GM12873 (cell line): ENCODE results near the gene PRRT1B.

Experiments
- TF ChIP-seq, protein P1 (sequence below): IDR thresholded peaks from 2 replicates; pipeline ENCODE4 v1.5.1; 2012; ENCODE audit warnings: low read depth, mild to moderate bottlenecking, moderate library complexity, low read length, control low read depth; ENCODE audit not compliant: insufficient read depth; ENCODE audit errors: missing control alignments

The PRRT1B gene

DNA sequence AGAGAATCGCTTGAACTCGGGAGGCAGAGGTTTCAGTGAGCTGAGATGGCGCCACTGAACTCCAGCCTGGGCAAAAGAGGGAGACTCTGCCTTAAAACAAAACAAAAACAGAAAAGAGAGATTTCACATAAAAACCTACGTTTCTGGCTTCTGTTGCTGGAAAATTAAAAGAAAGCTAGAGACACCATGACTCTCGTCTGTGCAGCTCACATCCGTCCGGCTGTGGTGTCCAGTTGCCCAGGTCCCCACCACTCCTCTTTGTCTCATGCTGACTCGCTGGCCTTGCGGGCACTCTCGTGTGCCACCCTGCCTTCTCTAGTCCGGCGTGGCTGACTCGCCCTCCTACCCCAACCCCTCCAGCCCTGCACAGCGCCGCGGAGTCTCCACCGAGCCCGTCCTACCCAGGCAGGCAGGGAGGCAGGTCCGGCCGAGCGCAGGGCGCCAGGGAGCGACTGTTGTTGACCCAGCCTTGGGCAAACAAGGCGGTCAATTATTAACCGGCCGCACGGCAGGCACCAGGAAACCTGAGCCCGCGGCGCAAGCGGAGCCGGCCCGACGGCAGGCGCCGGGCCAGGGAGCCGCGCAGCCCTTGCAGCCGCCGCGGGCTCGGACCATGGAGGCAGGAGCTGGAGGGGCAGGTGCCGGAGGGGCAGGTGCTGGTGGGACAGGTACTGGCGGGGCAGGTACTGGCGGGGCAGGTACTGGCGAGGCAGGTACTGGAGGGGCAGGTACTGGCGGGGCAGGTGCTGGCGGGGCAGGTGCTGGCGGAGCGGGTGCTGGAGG lies at the start of gene PRRT1B:
TSS of gene PRRT1B (plus strand) at position 521 of the 783 bp plus-strand sequence. CDS start at position 614, 93 bp downstream.
- TF ChIP-seq, protein P1, sequence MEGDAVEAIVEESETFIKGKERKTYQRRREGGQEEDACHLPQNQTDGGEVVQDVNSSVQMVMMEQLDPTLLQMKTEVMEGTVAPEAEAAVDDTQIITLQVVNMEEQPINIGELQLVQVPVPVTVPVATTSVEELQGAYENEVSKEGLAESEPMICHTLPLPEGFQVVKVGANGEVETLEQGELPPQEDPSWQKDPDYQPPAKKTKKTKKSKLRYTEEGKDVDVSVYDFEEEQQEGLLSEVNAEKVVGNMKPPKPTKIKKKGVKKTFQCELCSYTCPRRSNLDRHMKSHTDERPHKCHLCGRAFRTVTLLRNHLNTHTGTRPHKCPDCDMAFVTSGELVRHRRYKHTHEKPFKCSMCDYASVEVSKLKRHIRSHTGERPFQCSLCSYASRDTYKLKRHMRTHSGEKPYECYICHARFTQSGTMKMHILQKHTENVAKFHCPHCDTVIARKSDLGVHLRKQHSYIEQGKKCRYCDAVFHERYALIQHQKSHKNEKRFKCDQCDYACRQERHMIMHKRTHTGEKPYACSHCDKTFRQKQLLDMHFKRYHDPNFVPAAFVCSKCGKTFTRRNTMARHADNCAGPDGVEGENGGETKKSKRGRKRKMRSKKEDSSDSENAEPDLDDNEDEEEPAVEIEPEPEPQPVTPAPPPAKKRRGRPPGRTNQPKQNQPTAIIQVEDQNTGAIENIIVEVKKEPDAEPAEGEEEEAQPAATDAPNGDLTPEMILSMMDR, result no peak

DNA sequence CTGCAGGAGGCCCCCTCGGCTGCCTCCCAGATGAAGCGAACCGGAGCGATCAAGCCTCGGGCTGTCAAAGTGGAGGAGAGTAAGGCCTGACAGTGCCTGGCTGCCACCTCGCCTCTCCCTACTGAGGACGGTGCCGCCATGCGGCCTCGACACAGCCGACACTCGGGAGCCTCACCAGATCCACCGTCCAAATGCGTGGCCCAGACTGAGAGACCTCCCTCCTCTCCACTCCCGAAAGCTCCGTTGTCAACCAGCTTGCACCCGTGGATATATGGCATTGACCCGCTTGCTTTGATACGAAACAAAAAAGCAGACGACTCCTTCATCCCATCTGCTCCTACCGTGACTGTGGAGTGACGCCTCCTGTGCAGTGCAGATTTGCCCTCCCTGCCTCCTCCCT lies 49.5 kb upstream of the PRRT1B start:
- TF ChIP-seq, protein P1, result no peak

DNA sequence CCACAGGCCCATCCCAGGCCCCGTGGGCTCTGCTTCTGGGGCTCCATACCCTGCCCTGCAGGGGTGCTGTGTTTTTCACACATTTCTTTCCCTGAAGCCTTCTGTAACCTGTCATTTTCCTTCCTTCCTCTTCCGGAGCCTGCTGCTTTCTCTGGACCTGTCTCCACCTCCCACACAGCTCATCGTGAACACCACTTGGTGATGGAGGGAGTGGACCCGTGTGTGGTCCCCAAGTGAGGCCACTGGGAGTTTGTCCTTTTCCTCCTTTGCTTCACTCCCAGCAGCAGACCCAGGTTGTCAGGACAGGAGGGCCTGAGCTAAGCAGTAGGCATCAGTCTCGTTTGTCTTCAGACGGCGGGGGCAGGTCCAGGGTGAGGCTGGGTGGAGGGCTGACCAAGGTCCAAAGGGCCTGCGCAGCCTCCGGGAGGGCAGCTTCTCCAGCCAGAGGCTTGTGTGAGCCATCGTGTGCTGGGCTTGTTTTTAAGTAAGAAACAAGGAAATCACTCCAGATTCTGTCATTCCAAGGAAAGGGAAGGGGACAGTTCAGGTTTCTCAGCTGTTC lies 48.4 kb upstream of the PRRT1B start:
- TF ChIP-seq, protein P1, result no peak

DNA sequence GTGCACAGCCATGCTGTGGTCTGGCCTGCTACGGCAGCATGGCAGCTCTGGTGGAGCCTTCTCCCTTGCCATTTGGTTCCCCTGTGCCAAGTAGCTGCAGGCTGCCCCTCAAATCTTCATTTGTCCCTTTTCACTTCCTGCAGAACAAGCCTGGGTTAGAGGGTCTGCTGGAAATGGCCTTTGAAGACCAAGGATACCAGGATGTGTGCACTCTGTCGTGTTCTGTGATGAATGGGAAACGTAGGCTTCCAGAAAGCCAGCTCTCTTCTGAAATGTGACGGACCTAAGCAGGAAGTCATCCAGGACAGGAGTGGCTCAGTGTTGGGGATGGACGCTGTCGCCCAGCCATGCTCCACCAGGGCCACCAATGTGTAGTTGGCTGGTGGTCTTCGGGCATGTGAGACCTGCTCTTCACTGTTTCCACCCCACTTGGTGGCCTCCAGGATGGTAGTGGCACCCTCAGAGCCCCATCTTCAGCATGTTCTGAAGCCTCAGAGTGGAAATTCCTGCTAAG lies 46.0 kb upstream of the PRRT1B start:
- TF ChIP-seq, protein P1, result no peak

DNA sequence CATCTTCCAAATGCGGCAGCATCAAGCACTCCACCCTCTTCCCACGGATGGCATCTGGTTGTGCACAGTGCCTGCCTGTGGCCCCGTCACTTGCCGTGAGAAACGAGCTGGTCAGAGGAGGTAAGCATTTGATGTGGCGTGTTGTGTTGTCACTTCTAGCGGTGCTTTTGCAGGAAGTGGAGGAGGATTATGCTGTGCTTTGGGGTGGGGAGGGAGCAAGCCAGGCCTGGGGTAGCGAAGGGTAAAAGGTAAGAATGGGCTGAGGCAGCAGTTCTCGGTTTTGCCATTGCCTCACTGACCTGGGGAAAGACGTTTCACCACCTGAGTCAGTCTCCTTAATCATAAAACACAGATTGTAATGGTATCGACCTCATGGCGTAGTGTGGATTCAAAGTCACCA lies 44.9 kb upstream of the PRRT1B start:
- TF ChIP-seq, protein P1, result no peak

DNA sequence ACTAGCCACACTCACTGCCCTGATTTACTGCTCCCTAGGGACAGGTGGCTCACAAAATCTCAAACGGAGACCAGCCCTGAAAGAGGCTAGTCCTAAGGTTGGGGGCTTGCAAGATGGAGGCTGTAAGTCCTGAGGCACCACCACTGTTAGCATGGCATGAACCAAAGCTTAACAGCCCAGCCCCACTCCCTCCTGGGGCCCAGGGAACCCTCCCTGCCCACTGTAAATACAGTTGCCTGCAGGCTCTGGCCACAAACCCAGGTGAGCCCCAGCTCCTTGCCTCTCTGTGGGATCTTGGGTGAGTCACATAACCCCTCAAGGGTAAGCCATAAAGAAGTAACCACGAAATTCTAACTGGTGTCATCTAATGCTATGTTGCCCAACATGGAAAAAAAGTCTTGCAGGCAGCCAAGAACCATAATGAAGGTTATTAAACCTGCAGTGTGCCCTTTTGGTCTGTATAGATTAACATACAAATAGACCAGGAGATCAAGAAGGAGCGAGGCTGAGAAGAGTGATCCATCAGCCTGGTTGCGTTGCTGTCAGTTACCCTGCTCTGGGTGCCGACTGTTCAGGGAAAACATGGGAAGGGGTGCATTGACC lies 44.3 kb upstream of the PRRT1B start:
- TF ChIP-seq, protein P1, result no peak
